Caco-2 (cell line): Measurements from ENCODE around the gene PSMD6. TPM values are rescaled to one million over a fixed set of nuclear protein-coding genes. Genes with fewer than 3 reads are reported as not detected.

ENCODE experiments used
- BruUV-seq: library from RNA; stranded (reverse); fragments of 400-500 nt; replicated peaks from 2 replicates; lab custom pipeline; 2021; lab: Mats Ljungman, UMichigan
- CTCF ChIA-PET: fragments of 300-600 bp; sonication (Branson Sonifier 250); formaldehyde crosslinking; loops from one replicate; lab custom pipeline; 2022; ENCODE audit warnings: antibody characterized with exemption; lab: Charles Lee
- POLR2A ChIA-PET: fragments of 300-600 bp; sonication (Branson Sonifier 250); formaldehyde crosslinking; loops from one replicate; lab custom pipeline; 2022; ENCODE audit warnings: antibody characterized with exemption; lab: Charles Lee
- DNase-seq, 2 experiments: peaks; one replicate each; pipeline versions ENCODE4 v3.0.0 to v3.0.0-alpha.2; 2020 to 2022
- H3K27me3 ChIP-seq: replicated peaks from 2 replicates; pipeline ENCODE4 v1.6.0; 2011; ENCODE audit warnings: low read length; ENCODE audit not compliant: control insufficient read depth, insufficient read depth
- H3K36me3 ChIP-seq: 2 replicates; pipeline ENCODE4 v1.5.1; 2011; ENCODE audit warnings: low read length; ENCODE audit not compliant: control insufficient read depth, insufficient read depth
- H3K4me1 ChIP-seq: fragments of 250-450 bp; sonication (Bioruptor Pico); 2 replicates; pipeline ENCODE4 v1.5.1; 2020; ENCODE audit warnings: mild to moderate bottlenecking
- H3K4me3 ChIP-seq: 2 replicates; pipeline ENCODE4 v1.5.1; 2011; ENCODE audit warnings: low read depth, mild to moderate bottlenecking, control low read depth, low read length
- H3K9me3 ChIP-seq: fragments of 250-450 bp; sonication (Bioruptor Pico); 2 replicates; pipeline ENCODE4 v1.5.1; 2020; ENCODE audit warnings: mild to moderate bottlenecking, moderate library complexity
- H3K27ac Mint-ChIP-seq: one replicate; pipeline ENCODE4 v1.8.0; 2022; ENCODE audit warnings: mixed read lengths; ENCODE audit not compliant: unreplicated experiment
- H3K27me3 Mint-ChIP-seq: one replicate; pipeline ENCODE4 v1.8.0; 2022; ENCODE audit warnings: mixed read lengths; ENCODE audit not compliant: insufficient read depth, unreplicated experiment
- H3K36me3 Mint-ChIP-seq: one replicate; pipeline ENCODE4 v1.8.0; 2022; ENCODE audit warnings: mild to moderate bottlenecking, mixed read lengths; ENCODE audit not compliant: insufficient read depth, unreplicated experiment
- H3K4me1 Mint-ChIP-seq: one replicate; pipeline ENCODE4 v1.8.0; 2022; ENCODE audit warnings: low read depth, mixed read lengths; ENCODE audit not compliant: unreplicated experiment
- H3K4me3 Mint-ChIP-seq: one replicate; pipeline ENCODE4 v1.8.0; 2022; ENCODE audit warnings: mild to moderate bottlenecking, moderate library complexity, mixed read lengths; ENCODE audit not compliant: unreplicated experiment
- H3K9me3 Mint-ChIP-seq: one replicate; pipeline ENCODE4 v1.8.0; 2022; ENCODE audit warnings: mixed read lengths; ENCODE audit not compliant: unreplicated experiment
- CTCF ChIP-seq, 2 experiments: fragments of 200-600 bp in 1 of 2; IDR thresholded peaks; 1 replicate in 1 of 2; 2 replicates in 1 of 2; pipeline versions ENCODE4 v1.5.1 to v1.8.0; 2011 to 2022; ENCODE audit warnings: antibody characterized with exemption in 1 of 2, control low read depth in 1 of 2, inconsistent platforms in 1 of 2, low read depth in 1 of 2, low read length in 1 of 2, mild to moderate bottlenecking in 1 of 2, moderate library complexity in 1 of 2; ENCODE audit not compliant: insufficient read depth in 1 of 2, severe bottlenecking in 1 of 2, unreplicated experiment in 1 of 2
- intact Hi-C: fragments of 100-400 bp; cut with micrococcal nuclease; formaldehyde crosslinking; loops from one replicate; pipeline ENCODE4 v1.10.0; 2022; ENCODE audit not compliant: unreplicated experiment
- total RNA-seq: library from RNA; stranded (reverse); gene quantifications from 2 replicates; pipeline ENCODE4 v1.2.3, GENCODE V29; 2022

Gene PSMD6
- total RNA-seq, 1 experiment from 2014 or later = 100 TPM

GRCh38 chr3:64063207-64063982, 40.1 kb upstream of the PSMD6 start:
- CTCF ChIA-PET = no interaction called here
- intact Hi-C loops = no loop called here
- H3K4me1 Mint-ChIP-seq = peaks cover 24% of the 10 kb centered on the region
- Histone ChIP-seq H3K9me3 (no peaks in the 10 kb centered on the region), H3K36me3 (no peaks in the 10 kb centered on the region), H3K4me1 (peaks cover 29% of the 10 kb centered on the region), H3K27me3 (no peaks in the 10 kb centered on the region), H3K4me3 (no peak overlapping the region)
- POLR2A ChIA-PET = no interaction called here
- TF ChIP-seq CTCF (IDR thresholded peaks at IDR 0.05; ENCODE audit: insufficient read depth in 1 of 2, low read depth in 1 of 2, low read length in 1 of 2, severe bottlenecking in 1 of 2, unreplicated experiment in 1 of 2) = no peak
- peaks cover 6% of the 10 kb centered on the region for H3K9me3 Mint-ChIP-seq
- peak overlapping the region; percentile 27 for H3K4me3 Mint-ChIP-seq
- BruUV-seq = no TSS peak
- no peaks in the 10 kb centered on the region for H3K36me3 Mint-ChIP-seq
- DNase-seq = peak in 1 of 2 experiments; percentile 26
- H3K27me3 Mint-ChIP-seq = no peaks in the 10 kb centered on the region
- peak overlapping the region; percentile 74 for H3K27ac Mint-ChIP-seq

GRCh38 chr3:64061628-64062027, 38.3 kb upstream of the PSMD6 start:
- no peak for DNase-seq
- no peaks in the 10 kb centered on the region for H3K27me3 Mint-ChIP-seq
- ChIA-PET POLR2A (no interaction called here), CTCF (no interaction called here)
- Histone ChIP-seq H3K4me3 (no peak overlapping the region), H3K4me1 (peaks cover 29% of the 10 kb centered on the region), H3K9me3 (no peaks in the 10 kb centered on the region), H3K36me3 (no peaks in the 10 kb centered on the region), H3K27me3 (no peaks in the 10 kb centered on the region)
- H3K9me3 Mint-ChIP-seq = no peaks in the 10 kb centered on the region
- no peak for TF ChIP-seq CTCF (IDR thresholded peaks at IDR 0.05; ENCODE audit: insufficient read depth in 1 of 2, low read depth in 1 of 2, low read length in 1 of 2, severe bottlenecking in 1 of 2, unreplicated experiment in 1 of 2)
- no TSS peak for BruUV-seq
- H3K4me3 Mint-ChIP-seq = no peak overlapping the region
- H3K27ac Mint-ChIP-seq = no peak overlapping the region
- H3K36me3 Mint-ChIP-seq = no peaks in the 10 kb centered on the region
- H3K4me1 Mint-ChIP-seq = peaks cover 24% of the 10 kb centered on the region
- intact Hi-C loops = no loop called here

- Histone ChIP-seq H3K36me3 (no peaks in the 10 kb centered on the region), H3K9me3 (no peaks in the 10 kb centered on the region), H3K4me3 (no peak overlapping the region), H3K27me3 (no peaks in the 10 kb centered on the region), H3K4me1 (peaks cover 26% of the 10 kb centered on the region)
- intact Hi-C loops = no loop called here
- H3K27ac Mint-ChIP-seq = no peak overlapping the region
- ChIA-PET POLR2A (no interaction called here), CTCF (no interaction called here)
- no peaks in the 10 kb centered on the region for H3K36me3 Mint-ChIP-seq
- no peak for TF ChIP-seq CTCF (IDR thresholded peaks at IDR 0.05; ENCODE audit: insufficient read depth in 1 of 2, low read depth in 1 of 2, low read length in 1 of 2, severe bottlenecking in 1 of 2, unreplicated experiment in 1 of 2)
- H3K9me3 Mint-ChIP-seq = no peaks in the 10 kb centered on the region
- H3K4me3 Mint-ChIP-seq = no peak overlapping the region
- H3K4me1 Mint-ChIP-seq = peaks cover 25% of the 10 kb centered on the region
- BruUV-seq = no TSS peak
- no peak for DNase-seq
- no peaks in the 10 kb centered on the region for H3K27me3 Mint-ChIP-seq
Measured at GRCh38 chr3:64059484-64060175, 36.3 kb upstream of the PSMD6 start.
